OCI-LY3 (cell line): ENCODE measurements around the gene FADS3.
A peak's percentile ranks its signal among the peaks of the same experiment; 100 is the strongest.

ENCODE experiments used
- H2AFZ ChIP-seq: fragments of 200-600, 300-600 bp; shearing (Covaris generic); 2 replicates; pipeline ENCODE4 v1.6.0; 2014; ENCODE audit warnings: antibody characterized with exemption, low read depth, low read length
- H3K27ac ChIP-seq: fragments of 200-600, 300-600 bp; sonication (generic); 2 replicates; pipeline ENCODE4 v1.5.1; 2014; ENCODE audit warnings: mild to moderate bottlenecking, low read length, moderate library complexity, mixed read lengths
- H3K27me3 ChIP-seq: fragments of 200-600, 300-600 bp; sonication (generic); 2 replicates; pipeline ENCODE4 v1.6.1; 2014; ENCODE audit warnings: low read depth, low read length, mixed read lengths
- H3K36me3 ChIP-seq: fragments of 200-600, 300-600 bp; sonication (generic); replicated peaks from 2 replicates; pipeline ENCODE3; 2014; ENCODE audit warnings: low read depth, low read length, mixed read lengths
- H3K4me1 ChIP-seq: fragments of 300-600, 200-600 bp; sonication (generic); 2 replicates; pipeline ENCODE4 v1.6.1; 2014; ENCODE audit warnings: low read length, mixed read lengths
- H3K4me2 ChIP-seq: fragments of 200-600, 300-600 bp; sonication (generic); 2 replicates; pipeline ENCODE4 v1.6.1; 2014; ENCODE audit warnings: low read length, mixed read lengths
- H3K4me3 ChIP-seq: fragments of 300-600, 200-600 bp; sonication (generic); 2 replicates; pipeline ENCODE4 v1.5.1; 2014; ENCODE audit warnings: antibody characterized with exemption, mild to moderate bottlenecking, low read length, moderate library complexity
- H3K79me2 ChIP-seq: fragments of 300-600, 200-600 bp; shearing (Covaris generic); 2 replicates; pipeline ENCODE4 v1.6.1; 2014; ENCODE audit warnings: mild to moderate bottlenecking, low read length, mixed read lengths
- H3K9ac ChIP-seq: fragments of 300-600, 200-600 bp; shearing (Covaris generic); 2 replicates; pipeline ENCODE4 v1.6.0; 2014; ENCODE audit warnings: mild to moderate bottlenecking, low read length, moderate library complexity
- H3K9me3 ChIP-seq: fragments of 200-600, 300-600 bp; shearing (Covaris generic); 2 replicates; pipeline ENCODE4 v1.6.1; 2014; ENCODE audit warnings: low read length, mixed read lengths; ENCODE audit not compliant: insufficient read depth
- H4K20me1 ChIP-seq: fragments of 200-600, 300-600 bp; sonication (generic); 2 replicates; pipeline ENCODE4 v1.6.1; 2016; ENCODE audit warnings: low read length, mixed read lengths; ENCODE audit not compliant: insufficient read depth
- EZH2phosphoT487 ChIP-seq: fragments of 200-600 bp; shearing (Covaris generic); IDR thresholded peaks from 2 replicates; pipeline ENCODE4 v1.6.1; 2018; ENCODE audit warnings: antibody characterized with exemption, mixed run types, low read depth
- TF ChIP-seq, protein P1 (sequence below): fragments of 200-600, 300-600 bp; sonication (generic); IDR thresholded peaks from 2 replicates; pipeline ENCODE4 v1.5.1; 2014; ENCODE audit warnings: antibody characterized with exemption, low read length, low read depth

Gene FADS3

DNA sequence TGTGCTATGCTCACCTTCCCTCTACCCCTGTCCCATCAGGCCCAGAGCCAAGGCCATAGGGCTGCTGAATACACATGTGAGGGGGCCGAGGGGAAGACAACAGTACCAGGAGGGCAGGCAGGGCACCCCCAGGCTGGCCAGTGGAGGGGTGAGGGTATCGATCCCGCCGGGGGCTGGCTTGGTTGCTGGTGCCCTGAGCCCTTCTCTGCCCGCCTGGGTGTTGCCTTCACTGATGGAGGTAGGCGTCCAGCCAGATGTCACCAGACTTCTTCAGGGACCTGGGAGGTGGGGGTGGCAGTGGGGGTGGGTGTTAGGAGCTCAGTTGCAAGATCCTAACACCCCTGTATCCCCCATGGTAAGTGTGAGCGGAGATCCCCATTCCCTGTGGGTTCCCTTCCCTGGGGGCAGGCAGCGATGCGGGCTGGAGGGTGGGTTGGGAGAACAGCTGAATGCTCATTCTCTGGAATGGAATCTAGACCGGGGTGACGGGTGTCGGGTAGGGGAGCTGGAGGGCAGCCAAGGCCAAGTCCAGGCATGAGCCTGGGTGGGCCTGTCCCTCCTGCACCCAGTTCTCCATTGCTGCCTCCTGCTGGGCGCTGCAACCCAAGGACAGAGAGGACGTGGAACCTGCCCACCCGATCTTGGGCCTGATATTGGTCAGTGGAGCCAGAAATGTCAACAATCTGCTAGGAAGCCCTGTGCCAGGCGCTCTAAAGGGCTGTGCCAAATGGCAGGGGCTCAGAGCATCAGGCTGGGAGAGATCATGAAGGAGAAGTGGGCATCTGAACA is 17.6 kb downstream of the FADS3 start:
- Histone ChIP-seq H4K20me1 (no peaks in the 10 kb centered on the region), H3K36me3 (no peaks in the 10 kb centered on the region), H2AFZ (no peak overlapping the region), H3K4me1 (peaks cover 15% of the 10 kb centered on the region), H3K27ac (no peak overlapping the region), H3K79me2 (no peaks in the 10 kb centered on the region), H3K4me2 (no peak overlapping the region), H3K27me3 (peaks cover 11% of the 10 kb centered on the region; the same call in 1 of the 2 replicates), H3K9me3 (no peaks in the 10 kb centered on the region), H3K4me3 (no peak overlapping the region), H3K9ac (no peak overlapping the region)
- no peak for TF ChIP-seq EZH2phosphoT487
- TF ChIP-seq, protein P1, sequence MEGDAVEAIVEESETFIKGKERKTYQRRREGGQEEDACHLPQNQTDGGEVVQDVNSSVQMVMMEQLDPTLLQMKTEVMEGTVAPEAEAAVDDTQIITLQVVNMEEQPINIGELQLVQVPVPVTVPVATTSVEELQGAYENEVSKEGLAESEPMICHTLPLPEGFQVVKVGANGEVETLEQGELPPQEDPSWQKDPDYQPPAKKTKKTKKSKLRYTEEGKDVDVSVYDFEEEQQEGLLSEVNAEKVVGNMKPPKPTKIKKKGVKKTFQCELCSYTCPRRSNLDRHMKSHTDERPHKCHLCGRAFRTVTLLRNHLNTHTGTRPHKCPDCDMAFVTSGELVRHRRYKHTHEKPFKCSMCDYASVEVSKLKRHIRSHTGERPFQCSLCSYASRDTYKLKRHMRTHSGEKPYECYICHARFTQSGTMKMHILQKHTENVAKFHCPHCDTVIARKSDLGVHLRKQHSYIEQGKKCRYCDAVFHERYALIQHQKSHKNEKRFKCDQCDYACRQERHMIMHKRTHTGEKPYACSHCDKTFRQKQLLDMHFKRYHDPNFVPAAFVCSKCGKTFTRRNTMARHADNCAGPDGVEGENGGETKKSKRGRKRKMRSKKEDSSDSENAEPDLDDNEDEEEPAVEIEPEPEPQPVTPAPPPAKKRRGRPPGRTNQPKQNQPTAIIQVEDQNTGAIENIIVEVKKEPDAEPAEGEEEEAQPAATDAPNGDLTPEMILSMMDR: 0 out of 2 replicates have a peak, but pooled peaks have one; percentile 4

DNA sequence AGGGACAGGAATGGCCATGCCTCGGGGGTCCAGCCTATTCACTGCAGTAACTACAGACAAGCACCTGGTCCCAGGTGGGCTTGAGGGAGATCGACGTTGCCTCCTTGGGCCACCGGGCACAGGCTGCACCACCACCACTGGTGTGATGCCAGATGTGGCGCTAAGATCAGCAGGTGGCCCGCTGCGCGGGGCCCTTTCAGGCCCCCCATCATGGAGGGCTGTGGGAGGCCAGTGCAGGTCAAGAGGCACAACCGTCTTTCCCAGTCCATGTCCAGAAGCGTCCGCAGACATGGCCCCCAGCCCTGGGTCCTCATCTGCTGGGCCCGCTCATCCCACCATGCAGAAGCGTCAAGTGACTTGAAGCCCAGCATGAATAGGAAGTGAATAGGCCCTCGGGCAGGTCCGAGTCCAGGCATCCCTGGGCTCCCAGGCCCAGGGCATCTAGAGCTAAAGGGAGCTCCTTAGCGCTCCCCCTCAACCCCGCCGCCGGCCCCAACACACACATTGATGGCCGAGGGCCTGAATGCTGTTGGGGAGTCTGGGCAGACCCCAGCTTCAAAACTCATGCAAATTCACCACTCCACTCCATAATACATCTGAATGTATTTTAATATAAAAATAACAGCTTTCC is 18.3 kb downstream of the FADS3 start:
- no peak overlapping the region for H3K27ac ChIP-seq
- no peaks in the 10 kb centered on the region for H4K20me1 ChIP-seq
- no peak overlapping the region for H3K4me3 ChIP-seq
- H3K27me3 ChIP-seq: peaks cover 11% of the 10 kb centered on the region; the same call in 1 of the 2 replicates
- no peak overlapping the region for H2AFZ ChIP-seq
- H3K9me3 ChIP-seq: no peaks in the 10 kb centered on the region
- H3K36me3 ChIP-seq: no peaks in the 10 kb centered on the region
- H3K79me2 ChIP-seq: no peaks in the 10 kb centered on the region
- TF ChIP-seq, protein P1: no peak
- no peak for TF ChIP-seq EZH2phosphoT487
- H3K4me2 ChIP-seq: no peak overlapping the region
- H3K9ac ChIP-seq: no peak overlapping the region
- peaks cover 15% of the 10 kb centered on the region for H3K4me1 ChIP-seq

DNA sequence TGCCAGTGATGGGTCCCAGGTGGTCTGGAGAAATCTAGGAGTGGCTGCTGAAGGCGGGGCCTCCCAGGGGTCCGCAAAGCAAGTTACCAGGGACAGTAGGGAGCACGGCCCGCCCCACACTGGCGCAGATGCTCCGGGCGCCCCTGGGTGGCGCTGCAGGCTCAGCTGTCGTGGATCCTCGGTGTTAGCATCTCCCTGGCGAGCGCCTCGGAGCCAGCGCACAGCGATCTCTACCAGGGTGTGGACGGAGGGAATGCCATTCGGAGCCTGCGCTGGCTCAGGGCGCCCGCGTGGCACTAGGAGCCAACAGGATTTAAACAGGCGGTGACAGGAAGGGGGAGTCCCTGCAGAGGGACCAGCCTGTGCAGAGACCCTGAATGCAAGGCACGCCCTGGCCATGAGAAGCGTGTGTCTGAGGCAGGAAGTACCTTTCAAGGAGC is 20.2 kb downstream of the FADS3 start:
- Histone ChIP-seq H3K36me3 (peaks cover 6% of the 10 kb centered on the region), H3K27me3 (peaks cover 11% of the 10 kb centered on the region; the same call in 1 of the 2 replicates), H2AFZ (peak overlapping the region; percentile 84; the same call in 1 of the 2 replicates), H3K79me2 (no peaks in the 10 kb centered on the region), H4K20me1 (peaks cover 2% of the 10 kb centered on the region; the same call in 1 of the 2 replicates), H3K4me1 (peaks cover 15% of the 10 kb centered on the region), H3K4me3 (peak overlapping the region; percentile 90), H3K27ac (no peak overlapping the region), H3K4me2 (peak overlapping the region; percentile 100), H3K9ac (peak overlapping the region; percentile 24), H3K9me3 (no peaks in the 10 kb centered on the region)
- TF ChIP-seq, protein P1: peak; percentile 97
- TF ChIP-seq EZH2phosphoT487: no peak

DNA sequence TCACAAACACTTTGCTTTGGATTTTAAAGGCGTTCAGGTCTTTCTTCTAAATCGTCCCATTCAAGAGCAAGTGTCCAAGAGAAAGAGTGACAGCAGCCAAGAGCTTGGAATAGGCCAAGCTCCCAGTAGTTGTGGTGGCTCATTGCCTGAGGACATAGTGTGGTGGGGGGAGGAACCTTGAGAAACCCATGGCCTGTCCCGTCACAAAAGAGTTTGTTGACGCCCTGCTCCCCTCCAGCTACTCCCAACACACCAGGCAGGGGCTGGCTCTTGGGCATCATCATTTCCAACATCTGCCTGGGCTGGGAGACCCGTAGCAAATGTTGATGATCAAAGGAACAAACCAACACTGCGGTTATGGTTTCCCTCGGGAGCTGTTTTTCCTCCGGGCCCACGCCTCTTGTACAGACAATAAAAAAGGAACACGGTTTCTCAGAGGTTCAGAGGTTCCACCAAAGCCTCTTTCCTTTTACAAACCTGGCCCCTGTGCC is 20.8 kb downstream of the FADS3 start:
- H3K9me3 ChIP-seq: no peaks in the 10 kb centered on the region
- peaks cover 11% of the 10 kb centered on the region; the same call in 1 of the 2 replicates for H3K27me3 ChIP-seq
- peaks cover 3% of the 10 kb centered on the region; the same call in 1 of the 2 replicates for H4K20me1 ChIP-seq
- 0 out of 2 replicates have a peak overlapping the region, but pooled peaks have one; percentile 3 for H3K9ac ChIP-seq
- peaks cover 15% of the 10 kb centered on the region for H3K4me1 ChIP-seq
- no peak overlapping the region for H3K27ac ChIP-seq
- H2AFZ ChIP-seq: no peak overlapping the region
- peak overlapping the region; percentile 90 for H3K4me3 ChIP-seq
- TF ChIP-seq, protein P1: no peak
- TF ChIP-seq EZH2phosphoT487: no peak
- H3K79me2 ChIP-seq: no peaks in the 10 kb centered on the region
- peak overlapping the region; percentile 100 for H3K4me2 ChIP-seq
- peaks cover 11% of the 10 kb centered on the region for H3K36me3 ChIP-seq
